GM11168 (cell line): ENCODE measurements around the gene PTPA.

ENCODE experiments used
- in situ Hi-C: fragments of 300-500 bp; cut with MboI; formaldehyde crosslinking; loops from one replicate; pipeline ENCODE4 v1.12.0; 2022; ENCODE audit warnings: low sequenced_read_pairs; ENCODE audit not compliant: unreplicated experiment

PTPA gene

GRCh38 chr9:129110740-129111527, at the start of gene PTPA, which contains the start of gene CRAT:
PTPA (plus strand) TSS chr9:129111415; CDS start chr9:129111601, 186 bp downstream.
CRAT (minus strand) TSS chr9:129110793; CDS start chr9:129110509, 284 bp downstream.
- in situ Hi-C loops, result no loop called here

- in situ Hi-C loops, result no loop called here
These were observed 48.2 kb upstream of the PTPA start for GRCh38 chr9:129063061-129063460.

GRCh38 chr9:129064499-129064908, 46.7 kb upstream of the PTPA start:
- in situ Hi-C loops, result no loop called here

- in situ Hi-C loops, result no loop called here
These were observed 43.1 kb upstream of the PTPA start for GRCh38 chr9:129068110-129068509.

GRCh38 chr9:129068990-129069861, 42.0 kb upstream of the PTPA start:
- in situ Hi-C loops, result no loop called here

- in situ Hi-C loops, result no loop called here
These were observed 41.2 kb upstream of the PTPA start for GRCh38 chr9:129069862-129070641.

GRCh38 chr9:129070696-129071525, 40.3 kb upstream of the PTPA start:
- in situ Hi-C loops, result no loop called here

- in situ Hi-C loops, result no loop called here
These were observed 39.6 kb upstream of the PTPA start for GRCh38 chr9:129071526-129072126.

- in situ Hi-C loops, result no loop called here
These were observed 39.0 kb upstream of the PTPA start for GRCh38 chr9:129072171-129072570.

- in situ Hi-C loops, result no loop called here
These were observed 37.8 kb upstream of the PTPA start for GRCh38 chr9:129073404-129073803.

- in situ Hi-C loops, result no loop called here
These were observed 37.1 kb upstream of the PTPA start for GRCh38 chr9:129074106-129074505.

GRCh38 chr9:129075996-129076639, 35.1 kb upstream of the PTPA start:
- in situ Hi-C loops, result no loop called here

GRCh38 chr9:129076640-129077037, 34.6 kb upstream of the PTPA start:
- in situ Hi-C loops, result no loop called here

- in situ Hi-C loops, result no loop called here
These were observed 34.0 kb upstream of the PTPA start for GRCh38 chr9:129077236-129077635.

- in situ Hi-C loops, result no loop called here
These were observed 32.3 kb upstream of the PTPA start for GRCh38 chr9:129078691-129079503.

- in situ Hi-C loops, result no loop called here
These were observed 31.4 kb upstream of the PTPA start for GRCh38 chr9:129079829-129080228.

GRCh38 chr9:129080298-129080600, 31.0 kb upstream of the PTPA start:
- in situ Hi-C loops, result no loop called here
